Aorta (tissue), 5 donors: Measurements from ENCODE around the gene GSTT2B. TPM values are rescaled to one million over a fixed set of nuclear protein-coding genes. Genes with fewer than 3 reads are reported as not detected.
"Not testable (repeated sequence)": the region's sequence is repeated elsewhere in the genome, so short reads cannot be mapped to it uniquely, and the experiment has no call there.

Experiments
- ATAC-seq: fragments of 200-7000 bp; cut with Tn5 transposase; one replicate; pipeline ENCODE4 v1.9.1; 2022; ENCODE audit warnings: moderate library complexity; ENCODE audit not compliant: low FRiP score
- DNase-seq, 2 donors: peaks; one replicate each; pipeline ENCODE4 v3.0.0-alpha.2; 2020
- H3K27ac ChIP-seq, 2 donors: one replicate each; pipeline ENCODE4 v1.5.1; 2013; ENCODE audit warnings: low read length in 2 of 2, mild to moderate bottlenecking in 2 of 2, moderate library complexity in 2 of 2, control low read depth in 1 of 2, inconsistent platforms in 1 of 2, low read depth in 1 of 2
- H3K27me3 ChIP-seq, 2 donors: one replicate each; pipeline ENCODE4 v1.6.1; 2013; ENCODE audit warnings: control low read depth in 1 of 2, low read length in 1 of 2, mild to moderate bottlenecking in 1 of 2, moderate library complexity in 1 of 2; ENCODE audit not compliant: insufficient read depth in 2 of 2, control insufficient read depth in 1 of 2
- H3K36me3 ChIP-seq, 2 donors: one replicate each; pipeline ENCODE4 v1.6.1; 2013; ENCODE audit warnings: control low read depth in 1 of 2, low read length in 1 of 2, mild to moderate bottlenecking in 1 of 2; ENCODE audit not compliant: insufficient read depth in 2 of 2, control insufficient read depth in 1 of 2
- H3K4me1 ChIP-seq, 2 donors: one replicate each; pipeline ENCODE4 v1.6.1; 2013; ENCODE audit warnings: low read length in 2 of 2, control low read depth in 1 of 2, mild to moderate bottlenecking in 1 of 2, moderate library complexity in 1 of 2; ENCODE audit not compliant: insufficient read depth in 2 of 2, control insufficient read depth in 1 of 2
- H3K4me3 ChIP-seq, 2 donors: one replicate each; pipeline ENCODE4 v1.5.1; 2013; ENCODE audit warnings: low read length in 2 of 2, control low read depth in 1 of 2, mild to moderate bottlenecking in 1 of 2
- H3K9me3 ChIP-seq: one replicate; pipeline ENCODE4 v1.6.1; 2013; ENCODE audit warnings: mild to moderate bottlenecking, low read length; ENCODE audit not compliant: control insufficient read depth
- WGBS, 2 donors: extraction: QIAGEN DNeasy Blood & Tissue Kit; methylation state at CpG; one replicate each; pipeline ENCODE4 v1.1.7; 2013; 5-methylcytosine and 5-hydroxymethylcytosine counted together
- intact Hi-C, 2 donors: fragments of 100-400 bp; cut with DNase I; formaldehyde crosslinking; loops; one replicate each; pipeline versions ENCODE4 v1.14.2 to v1.15.0; 2022
- polyA plus RNA-seq, 2 donors: library from polyadenylated mRNA; stranded (reverse); fragments of 200-250 nt; gene quantifications; one replicate each; pipeline ENCODE4 v1.2.3, GENCODE V29; 2013
- total RNA-seq, 2 donors: library from RNA; stranded (reverse); fragmentation: NEBNext Ultra II Directional; extraction: Animal tissue kit (Norgen Biotek cat#: 25700); gene quantifications; one replicate each; pipeline ENCODE4 v1.2.1, GENCODE V29; 2021
- donor health status: healthy with polysubstance abuse.
- donor health status: Bipolar disorder and iron deficiency.
- donor health status: DM: no; HTN: no; CAD: no.
- donor health status: DM: no; HTN: no; CAD: no.
- donor health status: DM: yes; HTN: yes; CAD: no.

The GSTT2B gene
- total and polyA plus RNA-seq, 4 donors: 7.7 to 23.9 (median 15.6) TPM

- H3K27ac ChIP-seq, intact Hi-C loops, H3K4me1 ChIP-seq, H3K36me3 ChIP-seq, DNase-seq, H3K9me3 ChIP-seq, H3K4me3 ChIP-seq, H3K27me3 ChIP-seq, ATAC-seq: not testable (repeated sequence)
- WGBS, 2 donors: 63% methylated on average over 5 of the region's 14 CpGs; no CpG with 5 or more reads in 1 of the 2 donors
These were observed 20.8 kb downstream of the GSTT2B start for GRCh38 chr22:23940166-23940565.

DNA sequence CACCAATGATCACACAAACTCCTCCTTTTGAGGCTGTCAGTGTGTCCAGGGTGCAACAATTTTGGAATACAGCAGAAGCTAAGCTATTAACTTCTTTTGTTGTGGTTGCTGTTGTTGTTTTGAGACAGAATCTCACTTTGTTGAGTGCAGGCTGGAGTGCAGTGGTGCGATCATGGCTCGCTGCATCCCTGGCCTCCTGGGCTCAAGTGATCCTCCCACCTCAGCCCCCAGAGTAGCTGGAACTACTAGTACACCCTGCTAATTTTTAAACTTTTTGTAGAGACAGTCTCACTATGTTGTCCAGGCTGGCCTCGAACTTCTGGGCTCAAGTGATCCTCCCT is 22.0 kb downstream of the GSTT2B start:
- 65 to 81% methylated on average over 3 of the region's 3 CpGs for whole genome bisulfite sequencing, 2 donors
- Histone ChIP-seq H3K4me1 (no peaks in the 10 kb centered on the region), H3K4me3 (no peak overlapping the region), H3K27ac (no peak overlapping the region), H3K36me3 (no peaks in the 10 kb centered on the region), H3K9me3 (no peaks in the 10 kb centered on the region), H3K27me3 (no peaks in the 10 kb centered on the region)
- no peak for ATAC-seq
- DNase-seq: no peak
- intact Hi-C loops: no loop called here

- intact Hi-C loops: no loop called here
- ATAC-seq: no peak
- no peak for DNase-seq
These were observed 22.5 kb downstream of the GSTT2B start for GRCh38 chr22:23938328-23939016.

DNA sequence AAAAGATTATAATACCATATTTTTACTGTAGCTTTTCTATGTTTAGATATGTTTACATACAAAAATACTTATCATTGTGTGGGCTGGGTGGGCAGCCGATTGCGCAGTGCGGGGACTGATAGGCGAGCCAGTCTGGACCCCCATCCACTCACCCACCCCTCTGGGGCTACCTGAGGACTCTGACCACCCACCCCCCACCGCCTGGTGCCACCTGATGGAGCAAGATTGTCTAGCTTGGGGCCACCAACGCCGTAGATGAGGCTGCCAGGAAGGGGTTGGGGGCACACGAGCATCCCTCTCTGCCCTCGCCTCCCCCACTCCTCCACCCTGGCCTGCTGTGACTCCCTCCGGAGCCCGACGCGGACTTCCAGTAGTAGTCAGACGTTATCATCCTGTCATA is 34.4 kb downstream of the GSTT2B start:
- 75 to 81% methylated on average over 14 of the region's 14 CpGs for WGBS, 2 donors
- H3K4me3 ChIP-seq: no peak overlapping the region
- H3K27ac ChIP-seq: no peak overlapping the region
- no peaks in the 10 kb centered on the region for H3K9me3 ChIP-seq
- H3K36me3 ChIP-seq: peaks cover 2 to 4% of the 10 kb centered on the region in 2 donors
- DNase-seq (no peak), ATAC-seq (no peak)
- intact Hi-C loops: no loop called here
- H3K27me3 ChIP-seq: no peaks in the 10 kb centered on the region
- H3K4me1 ChIP-seq: no peaks in the 10 kb centered on the region

More at GRCh38 chr22:23938328-23939016, 22.5 kb downstream of the GSTT2B start:
- no peak overlapping the region for H3K27ac ChIP-seq
- H3K9me3 ChIP-seq: no peaks in the 10 kb centered on the region
- no peaks in the 10 kb centered on the region for H3K36me3 ChIP-seq
- no peak overlapping the region for H3K4me3 ChIP-seq
- WGBS, 2 donors: 83 to 85% methylated on average over 5 of the region's 5 CpGs
- H3K27me3 ChIP-seq: no peaks in the 10 kb centered on the region
- no peaks in the 10 kb centered on the region for H3K4me1 ChIP-seq

- Histone ChIP-seq H3K9me3 (no peaks in the 10 kb centered on the region), H3K36me3 (peaks cover 2 to 4% of the 10 kb centered on the region in 2 donors), H3K4me3 (no peak overlapping the region), H3K27me3 (no peaks in the 10 kb centered on the region), H3K4me1 (peaks cover 0 to 3% of the 10 kb centered on the region in 2 donors), H3K27ac (no peak overlapping the region)
- ATAC-seq: no peak
- no peak for DNase-seq
- intact Hi-C loops: no loop called here
- WGBS, 2 donors: 93 to 98% methylated on average over 5 to 6 of the region's 6 CpGs
These were observed 35.9 kb downstream of the GSTT2B start for GRCh38 chr22:23925020-23925606.

DNA sequence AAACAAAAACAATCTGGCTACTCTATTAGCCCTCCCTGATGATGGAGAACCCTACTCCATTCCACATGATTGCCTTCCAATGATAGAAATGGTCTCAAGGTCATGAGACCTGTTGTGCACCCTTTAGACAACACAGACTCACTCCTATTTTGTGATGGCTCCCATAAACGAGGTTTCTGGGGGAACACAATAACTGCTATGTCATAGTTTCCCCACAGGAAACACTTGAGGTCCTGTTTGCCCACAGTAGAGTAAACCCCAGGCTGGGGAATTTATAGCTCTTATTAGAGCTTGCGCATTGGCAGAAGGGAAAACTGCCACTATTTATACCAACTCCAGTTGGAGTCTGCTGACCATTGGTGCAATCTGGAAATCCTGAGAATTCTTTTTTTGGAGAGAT is 38.1 kb downstream of the GSTT2B start:
- ATAC-seq: no peak
- intact Hi-C loops: no loop called here

DNA sequence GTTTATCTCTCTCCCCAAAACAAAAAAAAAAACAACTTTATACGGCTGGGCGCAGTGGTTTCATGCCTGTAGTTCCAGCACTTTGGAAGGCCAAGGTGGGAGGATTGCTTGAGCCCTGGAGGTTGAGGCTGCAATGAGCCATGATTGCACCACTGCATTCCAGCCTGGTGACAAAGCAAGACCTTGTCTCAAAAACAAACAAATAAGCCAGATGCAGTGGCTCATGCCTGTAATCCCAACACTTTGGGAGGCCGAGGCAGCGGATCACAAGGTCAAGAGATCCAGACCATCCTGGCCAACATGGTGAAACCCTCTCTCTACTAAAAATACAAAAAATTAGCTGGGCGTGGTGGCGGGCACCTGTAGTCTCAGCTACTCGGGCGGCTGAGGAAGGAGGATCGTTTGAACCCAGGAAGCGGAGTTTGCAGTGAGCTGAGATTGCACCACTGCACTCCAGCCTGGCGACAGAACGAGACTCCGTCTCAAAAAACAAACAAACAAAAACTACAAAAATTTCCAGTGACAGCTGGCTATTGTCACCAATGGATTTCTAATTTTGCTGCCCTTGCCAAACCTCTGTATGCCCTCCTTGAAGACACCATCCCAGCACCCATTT is 39.3 kb downstream of the GSTT2B start:
- WGBS, 2 donors: 92 to 93% methylated on average over 13 of the region's 13 CpGs
- H3K27ac ChIP-seq, H3K27me3 ChIP-seq, DNase-seq, H3K9me3 ChIP-seq, H3K4me1 ChIP-seq, H3K4me3 ChIP-seq, ATAC-seq, H3K36me3 ChIP-seq, intact Hi-C loops: not testable (repeated sequence)

More for the DNA sequence above, 38.1 kb downstream of the GSTT2B start:
- H3K27ac ChIP-seq: no peak overlapping the region
- H3K4me1 ChIP-seq: peaks cover 0 to 3% of the 10 kb centered on the region in 2 donors
- no peak overlapping the region for H3K4me3 ChIP-seq
- no peaks in the 10 kb centered on the region for H3K9me3 ChIP-seq
- no peak for DNase-seq
- H3K27me3 ChIP-seq: no peaks in the 10 kb centered on the region
- peaks cover 2 to 4% of the 10 kb centered on the region in 2 donors for H3K36me3 ChIP-seq
- 78 to 90% methylated on average over 2 of the region's 2 CpGs for WGBS, 2 donors

DNA sequence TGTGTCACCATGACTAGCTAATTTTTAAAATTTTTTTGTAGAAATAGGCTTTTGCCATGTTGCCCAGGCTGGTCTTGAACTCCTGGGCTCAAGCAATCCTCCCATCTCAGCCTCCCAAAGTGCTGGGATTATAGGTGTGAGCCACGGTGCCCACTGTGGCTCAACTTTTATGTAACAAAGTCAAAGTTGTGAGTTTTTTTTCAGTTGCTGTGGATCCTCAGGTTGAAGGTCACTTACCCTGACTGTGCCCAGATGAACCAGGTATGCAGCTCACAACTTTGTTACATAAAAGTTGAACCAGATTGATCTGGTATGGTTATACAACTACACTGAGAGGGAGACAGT is 40.8 kb downstream of the GSTT2B start:
- H3K27me3 ChIP-seq, intact Hi-C loops, DNase-seq, H3K4me1 ChIP-seq, H3K9me3 ChIP-seq, H3K4me3 ChIP-seq, ATAC-seq, H3K36me3 ChIP-seq: not testable (repeated sequence)
- WGBS, 2 donors: 87 to 94% methylated on average over 1 of the region's 1 CpG
- peak overlapping the region in 1 of 2 donors; percentile 50 for H3K27ac ChIP-seq

DNA sequence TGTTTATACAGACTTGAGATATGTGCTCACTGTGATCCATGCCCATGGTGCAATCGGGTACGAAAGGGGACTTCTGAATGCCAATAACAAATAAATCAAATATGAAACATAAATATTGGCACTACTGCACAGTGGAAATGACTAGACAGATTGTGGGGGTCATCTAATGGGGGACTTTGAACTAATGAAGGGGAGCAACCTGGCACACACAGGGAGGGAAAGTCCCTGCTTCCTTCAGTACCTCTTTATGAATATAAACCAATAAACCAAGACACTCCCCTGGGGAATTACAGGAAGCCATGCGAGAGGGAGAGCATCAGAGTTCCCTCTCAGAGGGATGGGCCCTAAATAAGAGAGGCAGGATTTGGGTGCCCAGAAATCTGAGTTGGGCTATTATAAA is 45.7 kb downstream of the GSTT2B start:
- Histone ChIP-seq H3K27me3 (no peaks in the 10 kb centered on the region), H3K36me3 (no peaks in the 10 kb centered on the region), H3K9me3 (no peaks in the 10 kb centered on the region), H3K4me1 (peaks cover 0 to 3% of the 10 kb centered on the region in 2 donors), H3K4me3 (no peak overlapping the region), H3K27ac (no peak overlapping the region)
- no peak for ATAC-seq
- 86 to 88% methylated on average over 3 of the region's 3 CpGs for WGBS, 2 donors
- intact Hi-C loops: no loop called here
- no peak for DNase-seq
